ENCODE results near the gene SARS2.

- TF ChIP-seq CTCF (IDR thresholded peaks at IDR 0.05) (no peak), POLR2A (IDR thresholded peaks at IDR 0.05) (no peak), EP300 (IDR thresholded peaks at IDR 0.05) (no peak)
Observed at GRCh38 chr19:38915329-38916321, 14.9 kb downstream of the SARS2 start.

Measured in ovary (tissue), 3 donors.